ENCODE data around the gene PPP2R3A. TPM values are rescaled to one million over a fixed set of nuclear protein-coding genes. Genes with fewer than 3 reads are reported as not detected.

PPP2R3A gene
- polyA plus RNA-seq, 1 experiment, result 26.6 TPM

DNA sequence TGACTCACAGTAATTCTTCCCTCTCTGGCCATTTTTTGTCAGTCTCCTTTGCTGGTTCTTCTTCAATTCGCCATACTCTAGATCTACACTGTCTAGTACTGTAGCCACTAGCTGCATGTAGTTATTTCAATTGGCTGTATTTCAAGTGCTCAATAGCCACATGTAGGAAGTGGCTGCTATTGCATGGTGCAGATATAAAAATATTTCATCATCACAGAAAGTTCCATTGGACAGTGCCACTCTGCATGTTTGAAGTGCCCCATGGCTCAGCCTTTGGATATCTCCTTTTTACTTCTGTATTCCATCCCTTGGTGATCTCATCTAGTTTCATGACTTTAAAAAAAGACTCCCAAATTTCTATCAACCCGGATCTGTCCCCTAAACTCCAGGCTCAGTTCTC is 22.1 kb downstream of the PPP2R3A start:
- Histone ChIP-seq H3K9me3 (ENCODE audit: control insufficient read depth, insufficient read depth, low read length) (no peaks in the 10 kb centered on the region), H3K4me3 (ENCODE audit: low read depth, low read length) (no peak overlapping the region), H3K27ac (ENCODE audit: low read depth, low read length) (no peak overlapping the region), H3K27me3 (ENCODE audit: control insufficient read depth, insufficient read depth, low read length) (no peaks in the 10 kb centered on the region)
- ChIA-PET CTCF (no interaction called here), POLR2A (no interaction called here)
- no peak for DNase-seq (ENCODE audit: low read depth, low spot score)
- TF ChIP-seq, protein P1, sequence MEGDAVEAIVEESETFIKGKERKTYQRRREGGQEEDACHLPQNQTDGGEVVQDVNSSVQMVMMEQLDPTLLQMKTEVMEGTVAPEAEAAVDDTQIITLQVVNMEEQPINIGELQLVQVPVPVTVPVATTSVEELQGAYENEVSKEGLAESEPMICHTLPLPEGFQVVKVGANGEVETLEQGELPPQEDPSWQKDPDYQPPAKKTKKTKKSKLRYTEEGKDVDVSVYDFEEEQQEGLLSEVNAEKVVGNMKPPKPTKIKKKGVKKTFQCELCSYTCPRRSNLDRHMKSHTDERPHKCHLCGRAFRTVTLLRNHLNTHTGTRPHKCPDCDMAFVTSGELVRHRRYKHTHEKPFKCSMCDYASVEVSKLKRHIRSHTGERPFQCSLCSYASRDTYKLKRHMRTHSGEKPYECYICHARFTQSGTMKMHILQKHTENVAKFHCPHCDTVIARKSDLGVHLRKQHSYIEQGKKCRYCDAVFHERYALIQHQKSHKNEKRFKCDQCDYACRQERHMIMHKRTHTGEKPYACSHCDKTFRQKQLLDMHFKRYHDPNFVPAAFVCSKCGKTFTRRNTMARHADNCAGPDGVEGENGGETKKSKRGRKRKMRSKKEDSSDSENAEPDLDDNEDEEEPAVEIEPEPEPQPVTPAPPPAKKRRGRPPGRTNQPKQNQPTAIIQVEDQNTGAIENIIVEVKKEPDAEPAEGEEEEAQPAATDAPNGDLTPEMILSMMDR (IDR thresholded peaks at IDR 0.05; ENCODE audit: low read depth, low read length), result no peak

DNA sequence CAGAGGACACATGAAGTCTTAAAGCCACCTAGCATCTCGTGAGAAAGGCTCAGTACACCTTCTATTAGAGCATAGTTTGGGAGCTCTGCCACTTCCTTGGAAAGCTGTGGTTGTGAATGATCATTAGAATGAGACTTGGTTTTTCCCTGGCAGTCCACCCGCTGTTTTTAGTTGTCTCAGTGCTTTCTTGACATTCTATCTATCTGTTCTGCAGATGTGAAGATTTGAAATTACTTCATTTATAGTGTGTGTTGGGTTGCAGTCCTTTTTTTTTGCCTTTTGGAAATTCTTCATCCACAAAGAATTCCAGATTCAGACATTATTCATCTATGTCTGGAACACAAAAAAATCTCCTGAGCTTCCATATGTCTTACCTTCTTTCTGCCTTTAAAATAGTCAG is 23.7 kb downstream of the PPP2R3A start:
- H3K4me3 ChIP-seq (ENCODE audit: low read depth, low read length), result no peak overlapping the region
- H3K27ac ChIP-seq (ENCODE audit: low read depth, low read length), result no peak overlapping the region
- ChIA-PET POLR2A (no interaction called here), CTCF (interaction anchor here (3.4 kb wide), 1 partner anchor 52 kb away, joined by 25 read pairs; no protein-coding TSS in a partner anchor)
- no peaks in the 10 kb centered on the region for H3K27me3 ChIP-seq (ENCODE audit: control insufficient read depth, insufficient read depth, low read length)
- DNase-seq (ENCODE audit: low read depth, low spot score), result no peak
- H3K9me3 ChIP-seq (ENCODE audit: control insufficient read depth, insufficient read depth, low read length), result no peaks in the 10 kb centered on the region
- TF ChIP-seq, protein P1 (IDR thresholded peaks at IDR 0.05; ENCODE audit: low read depth, low read length), result no peak

DNA sequence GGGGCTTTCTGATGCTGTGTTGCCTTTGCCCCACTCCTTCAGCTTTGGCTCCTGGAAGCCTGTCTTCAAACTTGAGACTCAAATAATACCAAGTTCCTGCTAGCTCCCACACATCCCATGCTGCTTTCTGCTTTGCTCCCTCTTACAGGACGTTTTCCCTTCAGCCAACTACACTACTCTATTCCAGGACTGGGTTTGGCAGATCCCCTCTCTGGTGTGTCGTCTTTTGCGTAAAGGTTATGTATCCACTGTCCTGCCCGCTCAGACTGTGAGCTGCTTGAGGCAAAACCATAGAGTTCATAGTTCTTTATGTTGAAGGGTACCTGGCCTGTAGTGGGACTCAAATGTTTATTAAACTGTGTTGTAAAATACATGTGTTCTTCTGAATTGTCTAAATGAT is 25.4 kb downstream of the PPP2R3A start:
- H3K27me3 ChIP-seq (ENCODE audit: control insufficient read depth, insufficient read depth, low read length), result no peaks in the 10 kb centered on the region
- no peaks in the 10 kb centered on the region for H3K9me3 ChIP-seq (ENCODE audit: control insufficient read depth, insufficient read depth, low read length)
- no peak overlapping the region for H3K27ac ChIP-seq (ENCODE audit: low read depth, low read length)
- DNase-seq (ENCODE audit: low read depth, low spot score), result no peak
- TF ChIP-seq, protein P1 (IDR thresholded peaks at IDR 0.05; ENCODE audit: low read depth, low read length), result no peak
- H3K4me3 ChIP-seq (ENCODE audit: low read depth, low read length), result no peak overlapping the region
- POLR2A ChIA-PET, result no interaction called here
- CTCF ChIA-PET, result interaction anchor here (1.0 to 3.4 kb wide), 2 partner anchors 51 to 73 kb away, joined by 3 to 25 read pairs; no protein-coding TSS in a partner anchor

DNA sequence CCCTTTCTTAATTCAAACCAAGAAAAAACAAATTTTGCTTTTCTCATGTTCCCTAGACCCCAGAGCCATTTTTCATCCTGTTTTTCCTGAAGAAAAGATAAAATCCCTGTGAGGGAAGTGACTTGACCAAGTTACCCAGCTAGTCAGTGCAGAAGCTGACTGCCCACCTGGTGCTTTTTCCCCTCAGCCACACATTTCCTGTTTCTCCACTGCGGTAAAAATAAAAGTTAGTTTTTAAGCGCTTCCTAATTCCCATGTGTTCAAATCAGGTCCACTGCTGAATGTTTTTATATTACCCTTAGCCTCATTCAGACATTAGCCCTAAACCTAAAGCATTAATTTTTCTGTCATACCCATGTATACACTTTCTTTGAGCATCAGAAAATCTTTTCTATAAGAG is 26.1 kb downstream of the PPP2R3A start:
- POLR2A ChIA-PET, result interaction anchor here (0.7 kb wide), 1 partner anchor 205 kb away, joined by 5 read pairs; the partner anchor contains the start of gene MSL2

DNA sequence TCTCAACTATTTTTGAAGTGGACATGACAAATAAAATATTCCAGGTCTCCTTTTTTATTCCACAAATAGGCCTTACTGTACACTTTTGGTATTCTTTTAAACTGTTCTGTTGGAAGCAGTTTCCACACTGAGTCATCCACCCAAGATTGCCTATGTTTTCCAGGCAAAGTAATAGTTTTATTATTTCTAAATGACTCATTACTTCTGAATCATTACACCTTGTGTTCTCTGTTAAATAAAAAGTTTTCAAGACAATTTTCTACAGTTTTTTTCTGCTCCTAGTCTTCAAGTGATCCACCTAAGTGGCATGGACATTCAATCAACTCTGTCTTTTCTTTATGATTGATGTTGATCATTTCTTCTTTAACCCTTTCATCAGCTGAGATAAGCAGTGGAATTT is 26.5 kb downstream of the PPP2R3A start:
- TF ChIP-seq, protein P1 (IDR thresholded peaks at IDR 0.05; ENCODE audit: low read depth, low read length), result no peak
- Histone ChIP-seq H3K9me3 (ENCODE audit: control insufficient read depth, insufficient read depth, low read length) (no peaks in the 10 kb centered on the region), H3K27ac (ENCODE audit: low read depth, low read length) (no peak overlapping the region), H3K4me3 (ENCODE audit: low read depth, low read length) (no peak overlapping the region), H3K27me3 (ENCODE audit: control insufficient read depth, insufficient read depth, low read length) (no peaks in the 10 kb centered on the region)
- ChIA-PET CTCF (no interaction called here), POLR2A (interaction anchor here (0.7 kb wide), 1 partner anchor 204 kb away, joined by 5 read pairs; the partner anchor contains the start of gene MSL2)
- DNase-seq (ENCODE audit: low read depth, low spot score), result peak; percentile 53

More for the DNA sequence above, 26.1 kb downstream of the PPP2R3A start:
- TF ChIP-seq, protein P1 (IDR thresholded peaks at IDR 0.05; ENCODE audit: low read depth, low read length), result no peak
- no peak for DNase-seq (ENCODE audit: low read depth, low spot score)
- H3K9me3 ChIP-seq (ENCODE audit: control insufficient read depth, insufficient read depth, low read length), result no peaks in the 10 kb centered on the region
- H3K27ac ChIP-seq (ENCODE audit: low read depth, low read length), result peak overlapping the region; percentile 81
- CTCF ChIA-PET, result interaction anchor here (1.0 to 3.4 kb wide), 2 partner anchors 50 to 73 kb away, joined by 3 to 25 read pairs; no protein-coding TSS in a partner anchor
- H3K4me3 ChIP-seq (ENCODE audit: low read depth, low read length), result no peak overlapping the region
- H3K27me3 ChIP-seq (ENCODE audit: control insufficient read depth, insufficient read depth, low read length), result no peaks in the 10 kb centered on the region
